BLaER1 treated with 17β-estradiol and CSF1 and Interleukin-3, amounts not matched to agents 10 nM and 100 nM (cell line): ENCODE data around the gene OR5H2.
"Not testable (repeated sequence)": the region's sequence is repeated elsewhere in the genome, so short reads cannot be mapped to it uniquely, and the experiment has no call there.

Experiments
- H3K27ac ChIP-seq, 11 experiments: shearing (Covaris generic); formaldehyde crosslinking; 2 replicates each; pipeline ENCODE4 v1.8.1; 2022
- H3K27me3 ChIP-seq, 11 experiments: shearing (Covaris generic); formaldehyde crosslinking; 2 replicates each; pipeline ENCODE4 v1.8.1; 2022
- H3K36me3 ChIP-seq, 11 experiments: shearing (Covaris generic); formaldehyde crosslinking; 2 replicates each; pipeline ENCODE4 v1.8.1; 2022
- H3K4me1 ChIP-seq, 10 experiments: shearing (Covaris generic); formaldehyde crosslinking; 2 replicates each; pipeline ENCODE4 v1.8.1; 2022
- H3K4me2 ChIP-seq, 11 experiments: shearing (Covaris generic); formaldehyde crosslinking; 2 replicates each; pipeline ENCODE4 v1.8.1; 2022
- H3K4me3 ChIP-seq, 10 experiments: shearing (Covaris generic); formaldehyde crosslinking; 2 replicates each; pipeline ENCODE4 v1.8.1; 2022
- H3K9ac ChIP-seq, 11 experiments: shearing (Covaris generic); formaldehyde crosslinking; 2 replicates each; pipeline ENCODE4 v1.8.1; 2022
- H3K9me3 ChIP-seq, 11 experiments: shearing (Covaris generic); formaldehyde crosslinking; replicated peaks in 1 of 11; 2 replicates each; pipeline ENCODE4 v1.8.1; 2022
- H4K20me1 ChIP-seq, 11 experiments: shearing (Covaris generic); formaldehyde crosslinking; 2 replicates each; pipeline ENCODE4 v1.8.1; 2022
- Cebpa-rat ChIP-seq, 11 experiments: shearing (Covaris generic); IDR thresholded peaks; 2 replicates each; pipeline ENCODE4 v1.8.1; 2022

Gene OR5H2

GRCh38 chr3:98282205-98282604 is at the start of gene OR5H2:
OR5H2 (plus strand) TSS chr3:98282505; CDS start chr3:98282903, 398 bp downstream.
- no peak within 1 kb of the TSS for H3K4me2 ChIP-seq
- H3K27ac ChIP-seq = no peak within 1 kb of the TSS

GRCh38 chr3:98233468-98233867 is 48.8 kb upstream of the OR5H2 start:
- Histone ChIP-seq H3K4me1 (peaks cover 5 to 18% (median 8%) of the 10 kb centered on the region in 10 experiments; a peak in 14 of 20 replicates), H3K27me3 (no peaks in the 10 kb centered on the region), H3K36me3 (no peaks in the 10 kb centered on the region), H3K9me3 (peaks cover 0 to 10% (median 0%) of the 10 kb centered on the region in 11 experiments; a peak in 6 of 22 replicates), H3K27ac (no peak overlapping the region), H3K9ac (no peak overlapping the region), H3K4me3 (no peak overlapping the region), H3K4me2 (peak overlapping the region in 10 of 11 experiments; percentile 18 to 56 (median 34); a peak in 15 of 22 replicates), H4K20me1 (no peaks in the 10 kb centered on the region)
- no peak for TF ChIP-seq Cebpa-rat (IDR thresholded peaks at IDR 0.05)

More at GRCh38 chr3:98282205-98282604, at the start of gene OR5H2:
- no peaks in the 10 kb centered on the region for H3K27me3 ChIP-seq
- H3K36me3 ChIP-seq = no peaks in the 10 kb centered on the region
- TF ChIP-seq Cebpa-rat (IDR thresholded peaks at IDR 0.05) = no peak
- no peaks in the 10 kb centered on the region for H3K9me3 ChIP-seq
- H3K4me1 ChIP-seq = no peaks in the 10 kb centered on the region
- no peaks in the 10 kb centered on the region for H4K20me1 ChIP-seq
- no peak within 1 kb of the TSS for H3K9ac ChIP-seq
- H3K4me3 ChIP-seq = no peak within 1 kb of the TSS

GRCh38 chr3:98240131-98240530 is 42.2 kb upstream of the OR5H2 start:
- TF ChIP-seq Cebpa-rat (IDR thresholded peaks at IDR 0.05) = no peak
- H3K4me3 ChIP-seq = no peak overlapping the region
- H3K4me2 ChIP-seq = 0 out of 22 replicates have a peak overlapping the region, but pooled peaks of 1 of the 11 experiments have one; percentile 17
- H3K9me3 ChIP-seq = no peaks in the 10 kb centered on the region
- H4K20me1 ChIP-seq = no peaks in the 10 kb centered on the region
- no peak overlapping the region for H3K9ac ChIP-seq
- H3K27me3 ChIP-seq = no peaks in the 10 kb centered on the region
- H3K4me1 ChIP-seq = peaks cover 0 to 13% (median 0%) of the 10 kb centered on the region in 10 experiments; a peak in 5 of 20 replicates
- H3K36me3 ChIP-seq = no peaks in the 10 kb centered on the region
- H3K27ac ChIP-seq = peak overlapping the region in 1 of 11 experiments; percentile 13; a peak in 1 of 22 replicates

GRCh38 chr3:98242155-98242554 is 40.1 kb upstream of the OR5H2 start:
- Histone ChIP-seq H3K9ac (no peak overlapping the region), H3K27me3 (no peaks in the 10 kb centered on the region), H3K4me2 (no peak overlapping the region), H3K36me3 (no peaks in the 10 kb centered on the region), H3K4me1 (peaks cover 0 to 13% (median 0%) of the 10 kb centered on the region in 10 experiments; a peak in 5 of 20 replicates), H3K9me3 (no peaks in the 10 kb centered on the region), H4K20me1 (no peaks in the 10 kb centered on the region), H3K27ac (no peak overlapping the region), H3K4me3 (no peak overlapping the region)
- TF ChIP-seq Cebpa-rat (IDR thresholded peaks at IDR 0.05) = no peak

GRCh38 chr3:98243843-98244242 is 38.5 kb upstream of the OR5H2 start:
- Histone ChIP-seq H3K9ac (no peak overlapping the region), H3K9me3 (no peaks in the 10 kb centered on the region), H4K20me1 (no peaks in the 10 kb centered on the region), H3K36me3 (no peaks in the 10 kb centered on the region), H3K27ac (no peak overlapping the region), H3K4me1 (peaks cover 0 to 13% (median 0%) of the 10 kb centered on the region in 10 experiments; a peak in 5 of 20 replicates), H3K4me2 (no peak overlapping the region), H3K27me3 (no peaks in the 10 kb centered on the region), H3K4me3 (no peak overlapping the region)
- no peak for TF ChIP-seq Cebpa-rat (IDR thresholded peaks at IDR 0.05)

- Histone ChIP-seq H3K27me3 (no peaks in the 10 kb centered on the region), H4K20me1 (no peaks in the 10 kb centered on the region), H3K4me1 (no peaks in the 10 kb centered on the region), H3K27ac (no peak overlapping the region), H3K4me2 (no peak overlapping the region), H3K9me3 (no peaks in the 10 kb centered on the region), H3K36me3 (no peaks in the 10 kb centered on the region), H3K4me3 (no peak overlapping the region), H3K9ac (no peak overlapping the region)
- TF ChIP-seq Cebpa-rat (IDR thresholded peaks at IDR 0.05) = no peak
Observed at GRCh38 chr3:98246142-98246541, 36.2 kb upstream of the OR5H2 start.

- H3K4me3 ChIP-seq, H3K9me3 ChIP-seq, H4K20me1 ChIP-seq, H3K27me3 ChIP-seq, H3K36me3 ChIP-seq, H3K27ac ChIP-seq, H3K9ac ChIP-seq, H3K4me2 ChIP-seq, H3K4me1 ChIP-seq: not testable (repeated sequence)
Observed at GRCh38 chr3:98256026-98256425, 26.3 kb upstream of the OR5H2 start.

GRCh38 chr3:98259707-98260106 is 22.6 kb upstream of the OR5H2 start:
- Histone ChIP-seq H3K4me1 (no peaks in the 10 kb centered on the region), H3K9ac (no peak overlapping the region), H3K4me2 (no peak overlapping the region), H4K20me1 (no peaks in the 10 kb centered on the region), H3K36me3 (no peaks in the 10 kb centered on the region), H3K4me3 (no peak overlapping the region), H3K27me3 (no peaks in the 10 kb centered on the region), H3K9me3 (peaks cover 0 to 6% (median 0%) of the 10 kb centered on the region in 11 experiments; a peak in 1 of 22 replicates), H3K27ac (no peak overlapping the region)
- no peak for TF ChIP-seq Cebpa-rat (IDR thresholded peaks at IDR 0.05)

- no peaks in the 10 kb centered on the region for H4K20me1 ChIP-seq
- no peak for TF ChIP-seq Cebpa-rat (IDR thresholded peaks at IDR 0.05)
- no peak overlapping the region for H3K27ac ChIP-seq
Observed at GRCh38 chr3:98262046-98262445, 20.3 kb upstream of the OR5H2 start.

GRCh38 chr3:98263944-98264343 is 18.4 kb upstream of the OR5H2 start, which contains the start of gene OR5H6:
OR5H6 (plus strand) TSS chr3:98264244; CDS start chr3:98264333, 89 bp downstream.
- TF ChIP-seq Cebpa-rat (IDR thresholded peaks at IDR 0.05) = no peak
- H3K9me3 ChIP-seq = peaks cover 0 to 6% (median 0%) of the 10 kb centered on the region in 11 experiments; a peak in 1 of 22 replicates
- H3K36me3 ChIP-seq = no peaks in the 10 kb centered on the region
- H3K4me2 ChIP-seq = no peak within 1 kb of the TSS
- no peak within 1 kb of the TSS for H3K9ac ChIP-seq
- H3K27me3 ChIP-seq = no peaks in the 10 kb centered on the region
- H3K27ac ChIP-seq = no peak within 1 kb of the TSS
- no peaks in the 10 kb centered on the region for H3K4me1 ChIP-seq
- no peak within 1 kb of the TSS for H3K4me3 ChIP-seq
- no peaks in the 10 kb centered on the region for H4K20me1 ChIP-seq

More at GRCh38 chr3:98262046-98262445, 20.3 kb upstream of the OR5H2 start:
- no peak overlapping the region for H3K4me2 ChIP-seq
- no peak overlapping the region for H3K9ac ChIP-seq
- no peak overlapping the region for H3K4me3 ChIP-seq
- H3K4me1 ChIP-seq = no peaks in the 10 kb centered on the region
- peaks cover 0 to 6% (median 0%) of the 10 kb centered on the region in 11 experiments; a peak in 1 of 22 replicates for H3K9me3 ChIP-seq
- no peaks in the 10 kb centered on the region for H3K36me3 ChIP-seq
- H3K27me3 ChIP-seq = no peaks in the 10 kb centered on the region
